ENCODE data around the gene TNPO2. TPM values are rescaled to one million over a fixed set of nuclear protein-coding genes. Genes with fewer than 3 reads are reported as not detected.
A peak's percentile ranks its signal among the peaks of the same experiment; 100 is the strongest.

Gene TNPO2
- total and polyA plus RNA-seq, 2 donors (not counting 1 experiment from before 2014, with no cell fraction given), result 36.0 to 52.5 TPM

- Histone ChIP-seq H3K27ac (ENCODE audit: insufficient read depth, low read length) (peak overlapping the region; percentile 84), H3K9ac (ENCODE audit: insufficient read depth, low read length) (peak overlapping the region; percentile 61), H2AFZ (ENCODE audit: low read length) (peak overlapping the region; percentile 68), H3K36me3 (ENCODE audit: control insufficient read depth, insufficient read depth, low read length) (peaks cover 11% of the 10 kb centered on the region), H3K4me2 (ENCODE audit: extremely low read depth, insufficient read depth, low read length) (peak overlapping the region; percentile 100), H4K20me1 (ENCODE audit: control insufficient read depth, extremely low read depth, insufficient read depth, low read length) (no peaks in the 10 kb centered on the region), H3K4me1 (ENCODE audit: control insufficient read depth, extremely low read depth, insufficient read depth, low read length) (peaks cover 11% of the 10 kb centered on the region), H3K9me3 (ENCODE audit: control insufficient read depth, insufficient read depth, low read depth, low read length) (no peaks in the 10 kb centered on the region), H3K4me3 (replicated peaks in 1 of 4; ENCODE audit: control extremely low read depth in 1 of 4, insufficient read depth in 1 of 4, low read depth in 3 of 4, low read length in 4 of 4) (peak overlapping the region; percentile 66 to 88 (median 76)), H3K79me2 (ENCODE audit: control insufficient read depth, insufficient read depth, low read length) (peaks cover 47% of the 10 kb centered on the region), H3K27me3 (ENCODE audit: control insufficient read depth, insufficient read depth, low read length) (no peaks in the 10 kb centered on the region)
- TF ChIP-seq EZH2 (IDR thresholded peaks at IDR 0.05; ENCODE audit: low read length, missing control alignments), result no peak
- TF ChIP-seq CTCF (conservative IDR thresholded peaks at IDR 0.05 in 1 of 2, IDR thresholded peaks at IDR 0.05 in 1 of 2; ENCODE audit: low read depth in 1 of 2, low read length in 2 of 2), result no peak
- peak; percentile 12 to 14 for DNase-seq (ENCODE audit: low read depth in 2 of 2)
Measured at GRCh38 chr19:12723381-12723640, 421 bp downstream of the TNPO2 start.

GRCh38 chr19:12722566-12723380 is 959 bp downstream of the TNPO2 start:
- TF ChIP-seq EZH2 (IDR thresholded peaks at IDR 0.05; ENCODE audit: low read length, missing control alignments) (no peak), CTCF (conservative IDR thresholded peaks at IDR 0.05 in 1 of 2, IDR thresholded peaks at IDR 0.05 in 1 of 2; ENCODE audit: low read depth in 1 of 2, low read length in 2 of 2) (no peak)
- no peaks in the 10 kb centered on the region for H3K27me3 ChIP-seq (ENCODE audit: control insufficient read depth, insufficient read depth, low read length)
- H3K4me3 ChIP-seq (replicated peaks in 1 of 4; ENCODE audit: control extremely low read depth in 1 of 4, insufficient read depth in 1 of 4, low read depth in 3 of 4, low read length in 4 of 4), result peak overlapping the region; percentile 67 to 88 (median 84)
- H3K36me3 ChIP-seq (ENCODE audit: control insufficient read depth, insufficient read depth, low read length), result peaks cover 10% of the 10 kb centered on the region
- peak overlapping the region; percentile 92 for H3K9ac ChIP-seq (ENCODE audit: insufficient read depth, low read length)
- H2AFZ ChIP-seq (ENCODE audit: low read length), result peak overlapping the region; percentile 84
- no peaks in the 10 kb centered on the region for H3K9me3 ChIP-seq (ENCODE audit: control insufficient read depth, insufficient read depth, low read depth, low read length)
- DNase-seq (ENCODE audit: low read depth in 2 of 2), result peak; percentile 99 to 100
- peaks cover 51% of the 10 kb centered on the region for H3K79me2 ChIP-seq (ENCODE audit: control insufficient read depth, insufficient read depth, low read length)
- peak overlapping the region; percentile 100 for H3K4me2 ChIP-seq (ENCODE audit: extremely low read depth, insufficient read depth, low read length)
- no peaks in the 10 kb centered on the region for H4K20me1 ChIP-seq (ENCODE audit: control insufficient read depth, extremely low read depth, insufficient read depth, low read length)
- peaks cover 11% of the 10 kb centered on the region for H3K4me1 ChIP-seq (ENCODE audit: control insufficient read depth, extremely low read depth, insufficient read depth, low read length)
- H3K27ac ChIP-seq (ENCODE audit: insufficient read depth, low read length), result peak overlapping the region; percentile 84

- H3K4me1 ChIP-seq (ENCODE audit: control insufficient read depth, extremely low read depth, insufficient read depth, low read length), result peaks cover 11% of the 10 kb centered on the region
- peaks cover 8% of the 10 kb centered on the region for H3K36me3 ChIP-seq (ENCODE audit: control insufficient read depth, insufficient read depth, low read length)
- H3K79me2 ChIP-seq (ENCODE audit: control insufficient read depth, insufficient read depth, low read length), result peaks cover 58% of the 10 kb centered on the region
- peak overlapping the region; percentile 80 for H3K4me2 ChIP-seq (ENCODE audit: extremely low read depth, insufficient read depth, low read length)
- TF ChIP-seq CTCF (conservative IDR thresholded peaks at IDR 0.05 in 1 of 2, IDR thresholded peaks at IDR 0.05 in 1 of 2; ENCODE audit: low read depth in 1 of 2, low read length in 2 of 2), result no peak
- TF ChIP-seq EZH2 (IDR thresholded peaks at IDR 0.05; ENCODE audit: low read length, missing control alignments), result no peak
- DNase-seq (ENCODE audit: low read depth in 2 of 2), result peak; percentile 80 to 85
- peak overlapping the region; percentile 67 to 88 (median 80) for H3K4me3 ChIP-seq (replicated peaks in 1 of 4; ENCODE audit: control extremely low read depth in 1 of 4, insufficient read depth in 1 of 4, low read depth in 3 of 4, low read length in 4 of 4)
- no peaks in the 10 kb centered on the region for H3K9me3 ChIP-seq (ENCODE audit: control insufficient read depth, insufficient read depth, low read depth, low read length)
- H2AFZ ChIP-seq (ENCODE audit: low read length), result no peak overlapping the region
- H3K9ac ChIP-seq (ENCODE audit: insufficient read depth, low read length), result peak overlapping the region; percentile 92
- H3K27me3 ChIP-seq (ENCODE audit: control insufficient read depth, insufficient read depth, low read length), result no peaks in the 10 kb centered on the region
- H3K27ac ChIP-seq (ENCODE audit: insufficient read depth, low read length), result peak overlapping the region; percentile 84
- no peaks in the 10 kb centered on the region for H4K20me1 ChIP-seq (ENCODE audit: control insufficient read depth, extremely low read depth, insufficient read depth, low read length)
Measured at GRCh38 chr19:12721656-12722565, 1.8 kb downstream of the TNPO2 start.
